GM18505 (cell line): ENCODE results near the gene TMEM169.
"Not testable (repeated sequence)": the region's sequence is repeated elsewhere in the genome, so short reads cannot be mapped to it uniquely, and the experiment has no call there.

ENCODE experiments used
- ATAC-seq: cut with Tn5 transposase; IDR thresholded peaks from one replicate; pipeline ENCODE4 v1.9.1; 2021; ENCODE audit not compliant: unreplicated experiment
- POLR2A ChIP-seq: IDR thresholded peaks from 4 replicates; pipeline ENCODE4 v1.6.1; 2011; ENCODE audit warnings: borderline replicate concordance; ENCODE audit not compliant: insufficient read depth, insufficient read length; ENCODE audit errors: extremely low read depth

Gene TMEM169

GRCh38 chr2:216133397-216133796, 51.7 kb downstream of the TMEM169 start:
- no peak for ATAC-seq
- TF ChIP-seq POLR2A, result no peak

- no peak for ATAC-seq
- TF ChIP-seq POLR2A, result no peak
These were observed 53.3 kb downstream of the TMEM169 start for GRCh38 chr2:216134958-216135541.

DNA sequence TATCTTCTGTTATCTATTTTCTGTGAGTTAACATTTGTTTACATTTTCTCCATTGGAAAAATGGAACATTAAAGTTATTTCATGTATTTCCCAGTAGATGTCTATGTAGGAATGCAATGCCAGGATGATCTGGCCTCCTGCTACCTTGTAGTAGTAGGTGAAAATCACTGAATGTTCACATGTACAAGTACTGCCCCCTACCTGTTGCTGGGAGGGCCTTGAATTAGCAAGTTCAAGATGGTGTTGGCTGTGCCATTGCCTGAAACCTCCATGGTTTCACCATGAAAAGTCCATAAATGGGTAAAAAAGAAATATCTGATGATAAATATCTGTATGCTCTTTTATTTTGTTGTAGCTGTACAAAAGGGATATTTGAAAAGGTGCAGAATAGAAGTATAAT, 58.2 kb downstream of the TMEM169 start:
- no peak for ATAC-seq
- TF ChIP-seq POLR2A, result no peak

- ATAC-seq, result not testable (repeated sequence)
These were observed 59.8 kb downstream of the TMEM169 start for GRCh38 chr2:216141516-216141915.

DNA sequence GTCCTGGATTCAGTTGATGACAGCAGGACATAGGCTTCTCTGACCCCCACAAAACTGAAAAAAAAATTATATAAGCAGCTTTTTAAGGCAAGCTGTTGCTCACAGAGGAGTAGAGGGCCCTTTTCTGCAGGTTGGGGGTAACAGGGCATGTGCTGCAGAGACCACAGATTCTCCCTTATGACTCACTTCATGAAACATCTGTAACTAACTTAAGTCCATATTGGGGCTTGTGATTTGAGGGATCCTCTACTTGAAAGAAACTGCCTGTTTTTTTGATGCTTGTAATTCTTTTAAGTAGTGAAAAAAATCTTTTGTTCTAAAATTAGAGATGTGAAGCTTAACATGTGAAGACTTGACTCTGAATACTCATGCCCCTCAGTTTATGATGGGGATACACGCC, 60.8 kb downstream of the TMEM169 start:
- peak; percentile 97 for ATAC-seq
- no peak for TF ChIP-seq POLR2A

GRCh38 chr2:216144372-216144771, 62.7 kb downstream of the TMEM169 start:
- no peak for ATAC-seq

DNA sequence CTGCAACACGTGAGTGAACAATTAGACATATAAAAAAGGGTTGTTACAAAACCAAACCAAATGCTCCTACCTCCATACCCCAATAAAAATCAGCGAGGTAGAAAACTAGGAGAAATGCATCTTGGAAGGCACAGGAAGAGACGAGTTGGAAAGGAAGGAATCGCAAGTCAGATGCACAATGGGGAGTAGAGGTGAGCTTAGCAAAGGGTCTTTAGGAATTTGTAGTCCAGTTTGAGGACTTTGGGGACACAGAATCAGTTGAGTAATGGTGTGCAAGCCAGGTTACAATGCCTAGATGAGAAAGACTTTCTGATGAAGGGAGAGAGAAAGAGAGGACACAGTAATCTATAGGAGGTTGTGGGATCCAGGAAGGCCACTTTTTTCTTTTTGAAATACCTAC, 63.1 kb downstream of the TMEM169 start:
- no peak for TF ChIP-seq POLR2A
- ATAC-seq, result no peak

More at GRCh38 chr2:216144372-216144771, 62.7 kb downstream of the TMEM169 start:
- TF ChIP-seq POLR2A, result no peak

GRCh38 chr2:216146573-216146972, 64.9 kb downstream of the TMEM169 start:
- ATAC-seq, result no peak
- TF ChIP-seq POLR2A, result no peak

DNA sequence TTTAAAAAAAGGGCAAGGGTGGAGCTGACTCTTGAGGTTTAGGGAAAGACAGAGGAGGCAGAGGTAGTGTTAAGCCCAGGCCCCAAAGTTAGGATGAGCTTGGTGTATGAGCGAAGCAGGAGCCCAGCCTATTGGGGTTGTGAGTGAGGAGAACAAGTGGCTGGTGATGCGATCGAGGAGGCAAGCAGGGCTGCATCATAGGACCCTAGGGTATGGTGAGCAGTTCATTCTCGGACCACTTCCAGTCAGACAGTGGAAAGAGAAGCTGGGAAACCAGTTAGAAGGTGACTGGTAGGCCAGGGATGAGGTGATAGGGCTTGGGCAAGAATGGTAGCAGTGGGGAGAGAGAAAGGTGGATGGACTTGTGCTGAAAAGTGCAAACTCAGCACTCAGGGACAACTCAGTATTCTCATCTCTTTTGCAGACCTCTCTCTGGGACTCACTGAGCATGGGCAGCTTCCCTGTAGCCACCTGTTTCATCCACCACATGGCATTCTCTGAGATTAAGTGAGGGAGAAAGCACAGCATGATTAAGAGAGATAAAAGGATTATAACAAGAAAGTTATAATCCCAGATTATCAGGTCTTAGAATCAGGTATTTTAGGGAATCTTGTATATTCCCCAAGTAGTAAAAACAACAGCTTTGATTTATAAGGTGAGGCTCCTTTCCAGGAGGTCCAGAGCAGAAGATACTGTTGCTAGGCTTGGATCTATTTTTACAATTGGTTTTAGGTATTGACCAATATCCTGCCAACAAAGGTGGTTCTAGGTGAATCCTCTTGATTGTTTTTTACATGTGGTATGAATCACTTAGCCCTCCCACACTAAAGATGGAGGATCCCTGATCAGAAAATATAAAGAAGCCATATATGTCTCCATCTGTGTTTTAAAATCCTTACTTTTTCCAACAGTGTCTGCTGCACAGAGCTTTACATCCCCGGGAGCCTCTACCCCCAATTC, 65.7 kb downstream of the TMEM169 start:
- TF ChIP-seq POLR2A, result no peak
- no peak for ATAC-seq

GRCh38 chr2:216148983-216149382, 67.3 kb downstream of the TMEM169 start:
- no peak for ATAC-seq
- TF ChIP-seq POLR2A, result no peak

- TF ChIP-seq POLR2A, result no peak
- no peak for ATAC-seq
These were observed 68.0 kb downstream of the TMEM169 start for GRCh38 chr2:216149741-216150140.

GRCh38 chr2:216151313-216152025, 69.8 kb downstream of the TMEM169 start:
- TF ChIP-seq POLR2A, result no peak
- ATAC-seq, result no peak
